Peyer's patch (tissue), 4 donors: Measurements from ENCODE around the gene SSRP1. TPM values are rescaled to one million over a fixed set of nuclear protein-coding genes. Genes with fewer than 3 reads are reported as not detected.
A peak's percentile ranks its signal among the peaks of the same experiment; 100 is the strongest.

Experiments used
- DNase-seq, 3 donors: peaks; one replicate each; pipeline ENCODE4 v3.0.0-alpha.2; 2017 to 2019
- H3K27ac ChIP-seq, 4 donors: fragments of 200-600 bp; sonication (generic); one replicate each; pipeline ENCODE4 v1.5.1; 2016 to 2019
- H3K27me3 ChIP-seq, 2 donors: fragments of 200-600 bp; sonication (generic); one replicate each; pipeline ENCODE4 v1.5.1; 2019
- H3K36me3 ChIP-seq, 3 donors: fragments of 200-600 bp; sonication (generic); one replicate each; pipeline ENCODE4 v1.5.1; 2016 to 2019
- H3K4me1 ChIP-seq, 4 donors: fragments of 200-600 bp; sonication (generic); one replicate each; pipeline ENCODE4 v1.5.1; 2016 to 2019
- H3K4me3 ChIP-seq, 4 donors: fragments of 200-600 bp; sonication (generic); 1 replicate in 3 of 4; 2 replicates in 1 of 4; pipeline ENCODE4 v1.5.1; 2016 to 2019; ENCODE audit warnings: mild to moderate bottlenecking in 1 of 4
- H3K9me3 ChIP-seq, 4 donors: fragments of 200-600 bp; sonication (generic); one replicate each; pipeline ENCODE4 v1.5.1; 2016 to 2019; ENCODE audit warnings: mild to moderate bottlenecking in 1 of 4
- CTCF ChIP-seq, 6 experiments: fragments of 450-650 bp in 4 of 6; fragments of 200-600 bp in 2 of 6; sonication (generic) in 1 of 6; IDR thresholded peaks; one replicate each; pipeline ENCODE4 v1.5.1; 2017 to 2019; ENCODE audit warnings: antibody characterized with exemption in 6 of 6, mild to moderate bottlenecking in 3 of 6, moderate library complexity in 1 of 6
- POLR2A ChIP-seq, 2 donors: fragments of 450-650 bp; IDR thresholded peaks; one replicate each; pipeline ENCODE4 v1.5.1; 2017; ENCODE audit warnings: antibody characterized with exemption in 2 of 2, mild to moderate bottlenecking in 2 of 2, moderate library complexity in 2 of 2
- total RNA-seq, 4 donors: library from RNA; depleted of rRNA; stranded (reverse); fragments of >200 nt; gene quantifications; one replicate each; pipeline ENCODE4 v1.1.0, GENCODE V29; 2016

SSRP1 gene
- total RNA-seq, 4 donors from 2014 or later = 39.9 to 106 (median 50.6) TPM

GRCh38 chr11:57306161-57306876, 29.4 kb downstream of the SSRP1 start:
- Histone ChIP-seq H3K36me3 (peaks cover 0 to 43% (median 0%) of the 10 kb centered on the region in 3 donors), H3K27ac (peak overlapping the region in 1 of 4 donors; percentile 5), H3K27me3 (no peaks in the 10 kb centered on the region), H3K4me3 (no peak overlapping the region), H3K9me3 (no peaks in the 10 kb centered on the region), H3K4me1 (peaks cover 0 to 71% (median 2%) of the 10 kb centered on the region in 4 donors)
- TF ChIP-seq POLR2A (IDR thresholded peaks at IDR 0.05) = no peak
- no peak for DNase-seq

- Histone ChIP-seq H3K4me3 (no peak overlapping the region), H3K36me3 (peaks cover 0 to 51% (median 0%) of the 10 kb centered on the region in 3 donors), H3K4me1 (peaks cover 0 to 64% (median 0%) of the 10 kb centered on the region in 4 donors), H3K27me3 (no peaks in the 10 kb centered on the region), H3K9me3 (no peaks in the 10 kb centered on the region), H3K27ac (no peak overlapping the region)
- DNase-seq = peak in 1 of 3 donors; percentile 29
- TF ChIP-seq CTCF (IDR thresholded peaks at IDR 0.05) (no peak), POLR2A (IDR thresholded peaks at IDR 0.05) (no peak)
These were observed 30.2 kb downstream of the SSRP1 start for GRCh38 chr11:57305523-57305922.

- H3K27ac ChIP-seq = peak overlapping the region in 1 of 4 donors; percentile 19
- DNase-seq = peak in 1 of 3 donors; percentile 43
- peaks cover 0 to 50% (median 0%) of the 10 kb centered on the region in 4 donors for H3K4me1 ChIP-seq
- TF ChIP-seq CTCF (IDR thresholded peaks at IDR 0.05) = no peak
- TF ChIP-seq POLR2A (IDR thresholded peaks at IDR 0.05) = no peak
- peaks cover 0 to 10% (median 6%) of the 10 kb centered on the region in 4 donors for H3K9me3 ChIP-seq
- H3K27me3 ChIP-seq = no peaks in the 10 kb centered on the region
- peaks cover 0 to 53% (median 5%) of the 10 kb centered on the region in 3 donors for H3K36me3 ChIP-seq
- H3K4me3 ChIP-seq = no peak overlapping the region
These were observed 31.6 kb downstream of the SSRP1 start for GRCh38 chr11:57303990-57304579.

GRCh38 chr11:57303280-57303989, 32.3 kb downstream of the SSRP1 start:
- no peaks in the 10 kb centered on the region for H3K27me3 ChIP-seq
- peaks cover 0 to 53% (median 5%) of the 10 kb centered on the region in 3 donors for H3K36me3 ChIP-seq
- H3K4me3 ChIP-seq = no peak overlapping the region
- peaks cover 0 to 13% (median 6%) of the 10 kb centered on the region in 4 donors for H3K9me3 ChIP-seq
- DNase-seq = peak in 1 of 3 donors; percentile 22
- TF ChIP-seq CTCF (IDR thresholded peaks at IDR 0.05) (no peak), POLR2A (IDR thresholded peaks at IDR 0.05) (no peak)
- peaks cover 0 to 44% (median 0%) of the 10 kb centered on the region in 4 donors for H3K4me1 ChIP-seq
- H3K27ac ChIP-seq = peak overlapping the region in 1 of 4 donors; percentile 19

GRCh38 chr11:57302489-57302888, 33.2 kb downstream of the SSRP1 start:
- Histone ChIP-seq H3K27me3 (no peaks in the 10 kb centered on the region), H3K36me3 (peaks cover 0 to 56% (median 5%) of the 10 kb centered on the region in 3 donors), H3K27ac (no peak overlapping the region), H3K4me1 (peaks cover 0 to 37% (median 0%) of the 10 kb centered on the region in 4 donors), H3K9me3 (peaks cover 0 to 13% (median 6%) of the 10 kb centered on the region in 4 donors), H3K4me3 (no peak overlapping the region)
- no peak for DNase-seq
- TF ChIP-seq POLR2A (IDR thresholded peaks at IDR 0.05) = no peak
- no peak for TF ChIP-seq CTCF (IDR thresholded peaks at IDR 0.05)
